ENCODE results near the gene FBF1. TPM values are rescaled to one million over a fixed set of nuclear protein-coding genes. Genes with fewer than 3 reads are reported as not detected.

FBF1 gene, protein sequence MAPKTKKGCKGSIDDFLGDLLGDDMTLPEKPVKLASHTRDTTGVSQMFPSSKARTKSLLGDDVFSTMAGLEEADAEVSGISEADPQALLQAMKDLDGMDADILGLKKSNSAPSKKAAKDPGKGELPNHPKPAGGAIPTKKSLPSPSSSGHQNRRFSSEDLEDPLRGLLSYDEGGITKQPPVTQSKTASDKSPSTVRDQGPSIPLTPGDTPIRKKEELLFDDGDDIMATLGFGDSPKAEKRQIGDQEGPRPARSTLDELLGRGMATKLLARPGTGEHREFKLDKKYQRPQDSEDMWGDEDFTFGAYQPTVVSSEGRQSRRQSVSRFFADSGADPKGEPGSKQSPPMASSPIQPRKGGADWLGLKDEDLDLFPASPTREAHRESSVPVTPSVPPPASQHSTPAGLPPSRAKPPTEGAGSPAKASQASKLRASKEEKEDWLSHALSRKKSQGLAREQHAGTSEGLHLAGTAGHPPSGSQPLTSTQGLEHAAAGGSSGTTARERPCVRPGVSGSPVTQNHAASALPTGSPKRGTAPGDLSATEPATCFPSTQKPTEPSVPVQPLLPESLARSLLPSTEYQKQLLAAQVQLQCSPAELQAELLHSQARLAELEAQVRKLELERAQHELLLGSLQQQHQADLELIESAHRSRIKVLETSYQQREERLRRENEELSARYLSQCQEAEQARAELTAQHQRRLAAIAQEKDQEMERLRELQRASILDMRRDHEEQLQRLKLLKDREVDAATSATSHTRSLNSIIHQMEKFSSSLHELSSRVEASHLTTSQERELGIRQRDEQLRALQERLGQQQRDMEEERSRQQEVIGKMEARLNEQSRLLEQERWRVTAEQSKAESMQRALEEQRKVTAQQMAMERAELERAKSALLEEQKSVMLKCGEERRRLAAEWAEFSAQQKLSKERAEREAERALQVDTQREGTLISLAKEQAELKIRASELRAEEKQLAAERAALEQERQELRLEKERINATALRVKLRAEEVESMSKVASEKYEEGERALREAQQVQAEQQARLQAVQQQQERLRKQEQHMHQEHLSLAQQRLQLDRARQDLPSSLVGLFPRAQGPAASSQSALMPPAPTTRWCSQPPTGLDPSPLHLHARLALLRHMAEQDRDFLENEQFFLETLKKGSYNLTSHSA
- 34.4 and 35.6 TPM in 2 replicates for total RNA-seq (2021)
- Bru-seq, nascent RNA, result percentile 54 among the genes with signal in this experiment
- BruChase-seq, experiment 1, labeled RNA remaining after a 2-hour chase, result percentile 57 among the genes with signal in this experiment
- percentile 62 among the genes with signal in this experiment for BruChase-seq, experiment 2, labeled RNA remaining after a 6-hour chase
- long read RNA-seq, partial matches to known transcripts, result 5 of 13 reads
- long read RNA-seq, other reads (novel, unspliced or antisense), result 8 of 13 reads

DNA sequence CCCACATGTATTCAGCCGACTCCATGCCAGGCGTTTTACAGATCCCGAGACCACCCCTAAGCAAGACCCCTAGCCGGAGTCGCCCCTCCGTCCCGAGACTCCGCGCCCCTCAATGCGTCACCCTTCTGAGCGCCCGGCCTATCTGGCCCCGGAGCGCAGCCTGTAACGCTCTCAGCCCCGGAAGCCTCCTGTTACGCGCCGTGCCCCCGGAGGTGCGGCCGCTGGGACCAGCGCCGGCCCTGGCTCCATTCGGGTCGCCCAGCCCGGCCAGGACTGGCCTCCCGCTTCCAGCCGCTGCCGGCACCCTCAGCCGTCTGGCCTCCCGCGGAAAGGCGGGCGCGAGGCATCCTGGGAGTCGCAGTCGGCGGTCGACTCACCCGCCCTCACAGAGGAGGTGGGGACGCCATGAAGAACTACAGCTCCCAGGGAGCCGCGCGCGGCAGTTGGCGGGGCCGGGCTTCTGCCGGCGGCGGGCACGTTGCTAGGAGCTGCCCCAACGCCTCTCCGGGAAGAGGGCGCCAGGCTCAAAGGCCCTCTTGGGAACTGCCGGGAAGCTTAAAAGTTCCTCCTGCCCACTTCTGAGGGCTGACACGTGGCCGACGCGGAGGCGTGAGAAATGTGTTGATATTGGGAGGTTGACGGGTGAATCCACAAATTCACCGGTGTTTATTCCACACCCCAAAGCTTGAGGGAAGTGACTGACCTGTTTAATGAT, at the start of gene FBF1:
Gene FBF1, minus strand, starts transcription at position 316 of the 715 bp plus-strand sequence. CDS start 2,893 bp downstream, outside the sequence.
- Histone ChIP-seq H3K4me1 (ENCODE audit: insufficient read depth, low read length, poor library complexity, severe bottlenecking) (peaks cover 11% of the 10 kb centered on the region), H3K9me3 (ENCODE audit: low read depth, low read length, poor library complexity, severe bottlenecking) (no peaks in the 10 kb centered on the region), H3K4me3 (ENCODE audit: low read depth, low read length, poor library complexity, severe bottlenecking) (peak within 1 kb of the TSS; percentile 90), H3K27me3 (replicated peaks; ENCODE audit: insufficient read depth, low read depth, low read length, poor library complexity) (no peaks in the 10 kb centered on the region), H3K27ac (ENCODE audit: low read depth, low read length, poor library complexity, severe bottlenecking) (peak within 1 kb of the TSS; percentile 91), H3K36me3 (ENCODE audit: insufficient read depth, low read length, poor library complexity, severe bottlenecking) (peaks cover under 1% of the 10 kb centered on the region)
- TF ChIP-seq, protein P1, sequence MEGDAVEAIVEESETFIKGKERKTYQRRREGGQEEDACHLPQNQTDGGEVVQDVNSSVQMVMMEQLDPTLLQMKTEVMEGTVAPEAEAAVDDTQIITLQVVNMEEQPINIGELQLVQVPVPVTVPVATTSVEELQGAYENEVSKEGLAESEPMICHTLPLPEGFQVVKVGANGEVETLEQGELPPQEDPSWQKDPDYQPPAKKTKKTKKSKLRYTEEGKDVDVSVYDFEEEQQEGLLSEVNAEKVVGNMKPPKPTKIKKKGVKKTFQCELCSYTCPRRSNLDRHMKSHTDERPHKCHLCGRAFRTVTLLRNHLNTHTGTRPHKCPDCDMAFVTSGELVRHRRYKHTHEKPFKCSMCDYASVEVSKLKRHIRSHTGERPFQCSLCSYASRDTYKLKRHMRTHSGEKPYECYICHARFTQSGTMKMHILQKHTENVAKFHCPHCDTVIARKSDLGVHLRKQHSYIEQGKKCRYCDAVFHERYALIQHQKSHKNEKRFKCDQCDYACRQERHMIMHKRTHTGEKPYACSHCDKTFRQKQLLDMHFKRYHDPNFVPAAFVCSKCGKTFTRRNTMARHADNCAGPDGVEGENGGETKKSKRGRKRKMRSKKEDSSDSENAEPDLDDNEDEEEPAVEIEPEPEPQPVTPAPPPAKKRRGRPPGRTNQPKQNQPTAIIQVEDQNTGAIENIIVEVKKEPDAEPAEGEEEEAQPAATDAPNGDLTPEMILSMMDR (conservative IDR thresholded peaks at IDR 0.05; ENCODE audit: low read depth, low read length), result no peak
- TF ChIP-seq EZH2 (IDR thresholded peaks at IDR 0.05; ENCODE audit: borderline replicate concordance, low read depth, low read length, poor library complexity, severe bottlenecking), result no peak
- DNase-seq (ENCODE audit: low spot score), result peak; percentile 98
- ChIA-PET CTCF (interaction anchor here (0.6 to 0.9 kb wide), 3 partner anchors 10 to 97 kb away, joined by 3 read pairs; no protein-coding TSS in a partner anchor), POLR2A (ENCODE audit: low non-redundant PET) (no interaction called here)
- BruUV-seq (replicated peaks), result no TSS peak
- intact Hi-C loops (cut with micrococcal nuclease; ENCODE audit: unreplicated experiment), result no loop called here

DNA sequence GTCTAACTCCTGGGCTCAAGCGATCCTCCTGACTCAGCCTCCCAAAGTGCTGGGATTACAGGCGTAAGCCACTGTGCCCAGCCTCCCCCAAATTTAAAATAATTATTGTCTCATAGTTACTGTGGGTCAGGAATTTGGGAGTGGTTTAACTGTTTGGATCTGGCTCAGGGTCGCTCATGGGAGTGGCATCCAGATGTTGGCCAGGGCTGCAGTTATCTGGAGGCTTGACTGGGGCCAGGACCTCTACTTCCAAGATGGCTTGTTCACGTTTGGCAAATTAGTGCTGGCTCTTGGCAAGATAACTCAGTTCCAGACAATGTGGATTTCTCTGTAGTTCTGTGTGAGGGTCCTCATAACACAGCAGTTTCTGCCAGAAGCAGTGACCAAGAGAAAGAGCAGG, 46.2 kb upstream of the FBF1 start:
- POLR2A ChIA-PET (ENCODE audit: low non-redundant PET), result no interaction called here
- Histone ChIP-seq H3K4me1 (ENCODE audit: insufficient read depth, low read length, poor library complexity, severe bottlenecking) (peaks cover 20% of the 10 kb centered on the region), H3K36me3 (ENCODE audit: insufficient read depth, low read length, poor library complexity, severe bottlenecking) (peaks cover 6% of the 10 kb centered on the region), H3K4me3 (ENCODE audit: low read depth, low read length, poor library complexity, severe bottlenecking) (no peak overlapping the region), H3K27me3 (replicated peaks; ENCODE audit: insufficient read depth, low read depth, low read length, poor library complexity) (no peaks in the 10 kb centered on the region), H3K9me3 (ENCODE audit: low read depth, low read length, poor library complexity, severe bottlenecking) (no peaks in the 10 kb centered on the region), H3K27ac (ENCODE audit: low read depth, low read length, poor library complexity, severe bottlenecking) (no peak overlapping the region)
- no TSS peak for BruUV-seq (replicated peaks)
- no peak for DNase-seq (ENCODE audit: low spot score)
- no peak for TF ChIP-seq EZH2 (IDR thresholded peaks at IDR 0.05; ENCODE audit: borderline replicate concordance, low read depth, low read length, poor library complexity, severe bottlenecking)
- TF ChIP-seq, protein P1 (conservative IDR thresholded peaks at IDR 0.05; ENCODE audit: low read depth, low read length), result no peak
- intact Hi-C loops (cut with micrococcal nuclease; ENCODE audit: unreplicated experiment), result no loop called here
- CTCF ChIA-PET, result no interaction called here

Data from A673 (cell line).